Left ventricle myocardium superior (tissue), 1 donor: Measurements from ENCODE around the gene INTS15. TPM values are rescaled to one million over a fixed set of nuclear protein-coding genes. Genes with fewer than 3 reads are reported as not detected.

Source experiments
- ATAC-seq: fragments of 200-7000 bp; cut with Tn5 transposase; one replicate; pipeline ENCODE4 v1.9.1; 2020; ENCODE audit warnings: mild to moderate bottlenecking, moderate library complexity
- DNase-seq: peaks from one replicate; pipeline ENCODE4 v3.0.0-alpha.2; 2020
- intact Hi-C: fragments of 100-400 bp; cut with micrococcal nuclease; formaldehyde crosslinking; loops from one replicate; pipeline ENCODE4 v1.11.0; 2022
- long read RNA-seq: library from polyadenylated mRNA; unstranded; transcript quantifications from one replicate; pipeline ENCODE4 v2.0.0, GENCODE V29; 2021
- total RNA-seq: library from RNA; stranded (reverse); fragmentation: NEBNext Ultra II Directional; extraction: Animal tissue kit (Norgen Biotek cat#: 25700); gene quantifications from one replicate; pipeline ENCODE4 v1.2.1, GENCODE V29; 2021
- donor health status: DM: no; HTN: yes; CAD: no; lungs with severe emphysema.

Gene INTS15
- 16.9 TPM for total RNA-seq
- long read RNA-seq, transcript C7orf26-201 (6 exons, 2,182 nt): major isoform, 9 of 16 reads
- long read RNA-seq, partial matches to known transcripts: 1 of 16 reads
- long read RNA-seq, other reads (novel, unspliced or antisense): 6 of 16 reads

DNA sequence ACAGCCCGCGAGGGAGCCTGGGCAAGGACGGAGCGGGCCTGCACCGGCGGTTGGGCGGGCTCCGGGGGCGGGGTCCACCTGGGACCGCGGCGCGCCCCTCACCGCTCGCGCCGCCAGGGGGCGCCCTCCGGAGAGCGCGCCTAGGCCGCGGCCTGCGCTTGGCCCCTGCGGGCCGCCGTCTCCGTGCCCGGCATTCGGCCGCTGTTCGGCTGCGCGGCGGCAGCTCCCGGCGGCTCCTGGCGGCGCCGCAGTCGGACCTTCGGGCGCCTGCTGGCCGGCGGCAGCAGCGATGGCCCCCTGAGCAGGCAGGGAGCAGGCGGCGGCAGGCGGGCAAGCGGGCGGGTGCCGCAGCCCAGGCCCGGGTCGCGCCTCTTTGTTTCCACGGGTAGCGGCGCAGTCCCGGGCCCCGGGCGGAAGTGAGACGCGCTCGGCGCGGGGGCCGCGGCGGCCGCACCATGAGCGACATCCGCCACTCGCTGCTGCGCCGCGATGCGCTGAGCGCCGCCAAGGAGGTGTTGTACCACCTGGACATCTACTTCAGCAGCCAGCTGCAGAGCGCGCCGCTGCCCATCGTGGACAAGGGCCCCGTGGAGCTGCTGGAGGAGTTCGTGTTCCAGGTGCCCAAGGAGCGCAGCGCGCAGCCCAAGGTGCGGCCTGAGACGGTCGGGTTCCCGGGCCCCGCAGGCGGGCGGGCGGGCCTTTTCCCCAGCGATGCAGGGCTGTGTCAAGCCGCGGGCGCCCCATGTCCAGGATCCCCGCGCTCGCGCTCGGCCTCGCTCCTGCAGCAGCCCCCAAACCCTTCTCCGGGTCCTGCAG lies at the start of gene INTS15:
Gene INTS15, plus strand, starts transcription at position 193 of the 816 bp plus-strand sequence. Its CDS starts 263 bp downstream, at position 456.
- ATAC-seq (peak; percentile 96), DNase-seq (peak; percentile 90)
- intact Hi-C loops: no loop called here

GRCh38 chr7:6542368-6542767 lies 47.5 kb upstream of the INTS15 start:
- DNase-seq: no peak
- intact Hi-C loops: no loop called here
- no peak for ATAC-seq

DNA sequence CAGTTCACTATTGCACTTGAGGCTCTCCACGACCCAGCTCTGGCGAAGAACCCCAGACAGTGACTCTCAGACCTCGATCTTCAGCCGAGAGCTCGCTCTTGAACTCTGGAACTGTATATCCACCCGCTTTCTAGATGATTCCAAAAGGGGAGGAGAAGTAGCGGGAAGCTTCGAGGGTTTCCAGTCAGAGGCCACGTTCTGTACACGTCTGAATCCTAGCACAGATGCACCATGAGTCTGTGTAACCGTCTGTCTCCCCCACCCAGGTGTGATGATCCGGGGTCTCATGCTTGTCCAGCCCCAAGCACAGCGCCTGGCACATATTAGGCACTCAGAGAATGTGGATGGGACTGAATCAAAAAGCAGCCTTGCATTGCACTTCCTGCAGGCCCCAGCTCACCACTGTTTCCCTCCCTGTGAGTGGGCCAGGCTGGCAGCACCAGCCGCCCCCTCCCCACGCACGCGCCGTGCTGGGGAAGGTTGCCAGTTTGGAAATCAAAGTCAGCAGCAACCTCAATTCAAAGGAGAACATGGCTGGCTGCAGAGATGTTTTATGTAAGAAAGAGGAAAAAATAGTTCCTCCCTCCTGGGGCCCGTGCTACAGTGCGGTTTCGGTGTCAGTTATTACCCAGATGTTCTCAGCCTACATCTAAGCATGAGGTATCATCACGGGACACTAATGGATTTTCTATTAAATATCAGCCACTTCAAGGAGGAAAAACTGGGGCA lies 44.3 kb upstream of the INTS15 start:
- DNase-seq: no peak
- intact Hi-C loops: no loop called here
- ATAC-seq: no peak

DNA sequence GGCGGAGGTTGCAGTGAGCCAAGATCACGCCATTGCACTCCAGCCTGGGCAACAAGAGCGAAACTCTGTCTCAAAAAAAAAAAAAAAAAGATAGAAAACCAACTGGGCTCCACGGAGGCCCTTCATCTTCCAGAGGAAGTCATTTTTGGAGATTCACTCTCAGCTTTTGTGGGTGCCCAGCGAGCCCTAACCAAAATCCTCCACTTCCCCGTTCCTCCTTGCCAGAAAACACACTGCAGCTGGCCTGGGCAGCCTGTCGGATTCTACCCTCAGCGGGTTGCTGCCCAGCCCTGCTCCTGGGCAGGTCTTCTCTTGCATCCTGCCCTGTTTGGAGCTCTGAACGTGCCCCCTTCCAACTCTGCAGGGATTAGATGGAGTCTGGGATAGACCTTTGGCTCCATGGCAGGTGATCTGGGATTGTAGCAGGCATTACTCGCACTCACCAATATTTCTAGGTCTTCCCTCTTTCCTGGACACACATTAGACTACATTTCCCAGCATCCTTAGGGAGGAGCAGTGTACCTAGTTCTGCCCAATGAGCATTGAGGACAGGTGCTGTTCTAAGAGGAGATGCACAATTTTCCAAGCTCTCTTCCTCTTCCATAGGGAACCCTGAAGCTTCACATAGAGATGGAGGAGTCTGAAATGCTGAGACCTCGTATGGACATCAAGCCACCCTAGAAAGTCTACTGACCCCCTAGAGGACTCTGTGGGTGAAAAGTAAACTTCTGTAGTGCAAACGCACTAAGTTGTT lies 43.1 kb upstream of the INTS15 start:
- DNase-seq (no peak), ATAC-seq (no peak)
- intact Hi-C loops: no loop called here

DNA sequence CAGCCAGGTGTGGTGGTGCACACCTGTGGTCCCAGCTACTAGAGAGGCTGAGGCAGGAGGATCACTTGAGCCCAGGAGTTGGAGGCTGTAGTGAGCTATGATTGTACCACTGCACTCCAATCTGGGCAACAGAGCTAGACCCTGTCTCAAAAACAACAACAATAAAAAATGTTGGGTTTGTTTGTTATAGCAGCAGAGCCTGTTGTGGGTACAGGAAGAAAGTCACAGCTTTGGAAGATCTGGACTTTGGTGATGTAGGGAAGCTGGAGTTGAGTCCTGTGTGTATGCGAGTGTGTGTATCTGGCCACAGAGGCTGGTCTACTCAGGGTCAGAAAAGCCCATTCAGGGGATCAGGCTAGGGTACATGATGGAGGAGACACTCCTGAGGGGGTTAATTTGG lies 42.4 kb upstream of the INTS15 start:
- ATAC-seq: no peak
- no peak for DNase-seq
- intact Hi-C loops: no loop called here

GRCh38 chr7:6551016-6551511 lies 38.8 kb upstream of the INTS15 start, which contains the start of gene GRID2IP:
Gene GRID2IP, minus strand, starts transcription at chr7:6551461. Its CDS starts 25 bp downstream, at chr7:6551436.
- DNase-seq (no peak), ATAC-seq (no peak)
- intact Hi-C loops: no loop called here

DNA sequence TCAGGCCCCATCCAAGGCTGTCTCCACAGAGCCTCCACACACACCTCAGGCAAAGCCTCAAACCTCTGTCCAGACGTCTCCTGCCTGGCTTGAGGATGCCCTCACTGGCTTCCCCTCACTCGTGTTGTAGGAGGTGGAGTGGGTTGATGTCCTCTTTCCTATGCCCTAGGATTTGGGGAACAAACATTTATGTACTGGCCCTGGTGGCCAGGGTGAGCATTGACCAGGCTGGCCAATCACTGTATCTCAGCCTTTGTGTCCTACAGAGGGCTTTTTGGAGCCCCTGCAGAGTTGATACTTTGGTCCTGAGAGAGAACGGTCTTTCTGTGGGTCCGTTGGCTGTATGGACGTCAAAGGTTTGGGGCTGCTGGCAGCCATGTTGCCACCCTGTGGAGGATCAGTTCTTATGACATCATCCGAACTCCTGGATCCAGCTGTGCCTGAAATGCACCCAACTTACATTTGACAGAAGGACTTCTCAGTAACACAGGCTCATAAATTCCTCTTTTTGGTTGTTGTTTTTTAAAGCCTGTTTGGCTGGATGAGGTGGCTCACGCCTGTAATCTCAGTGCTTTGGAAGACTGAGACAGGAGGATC lies 36.3 kb upstream of the INTS15 start:
- no peak for ATAC-seq
- intact Hi-C loops: no loop called here
- no peak for DNase-seq

DNA sequence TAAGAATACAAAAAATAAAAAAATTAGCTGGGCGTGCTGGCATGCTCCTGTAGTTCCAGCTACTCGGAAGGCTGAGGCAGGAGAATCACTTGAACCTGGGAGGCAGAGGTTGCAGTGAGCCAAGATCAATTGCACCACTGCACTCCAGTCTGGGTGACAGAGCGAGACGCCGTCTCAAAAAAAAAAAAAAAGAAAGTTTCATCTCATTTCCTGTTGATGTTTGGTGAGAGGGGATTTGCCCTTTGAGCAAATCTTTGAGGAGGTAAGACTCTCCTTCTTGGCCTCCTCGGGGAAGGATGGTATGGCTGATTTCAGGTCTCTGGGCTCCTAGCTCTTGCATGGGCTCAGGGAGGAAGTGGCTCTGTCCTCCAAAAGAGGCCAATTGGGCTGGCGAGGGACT lies 35.0 kb upstream of the INTS15 start:
- DNase-seq: no peak
- ATAC-seq: no peak
- intact Hi-C loops: no loop called here

- ATAC-seq: no peak
- intact Hi-C loops: no loop called here
- no peak for DNase-seq
Observed at GRCh38 chr7:6556196-6556595, 33.6 kb upstream of the INTS15 start.

DNA sequence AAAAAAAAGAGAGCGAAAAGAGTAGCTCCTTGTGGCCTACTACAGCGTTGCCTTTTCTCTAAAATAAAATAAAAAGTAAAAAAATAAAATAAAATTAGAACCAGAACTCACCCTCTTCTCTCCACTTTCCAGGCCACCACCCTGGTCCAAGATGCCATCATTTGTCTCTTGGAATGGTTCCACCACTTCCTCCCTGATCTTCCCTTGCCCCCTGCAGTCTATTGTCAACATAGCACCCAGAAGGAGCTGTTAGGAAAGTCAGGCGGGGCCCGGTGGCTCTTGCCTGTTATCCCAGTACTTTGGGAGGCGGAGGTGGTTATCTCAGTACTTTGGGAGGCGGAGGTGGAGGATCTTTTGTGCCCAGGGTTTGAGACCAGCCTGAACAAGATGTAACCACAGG lies 31.0 kb upstream of the INTS15 start:
- ATAC-seq (no peak), DNase-seq (no peak)
- intact Hi-C loops: no loop called here

- intact Hi-C loops: no loop called here
- no peak for ATAC-seq
- DNase-seq: no peak
Observed at GRCh38 chr7:6559896-6560295, 29.9 kb upstream of the INTS15 start.

GRCh38 chr7:6562106-6562505 lies 27.7 kb upstream of the INTS15 start:
- DNase-seq: no peak
- no peak for ATAC-seq
- intact Hi-C loops: no loop called here

GRCh38 chr7:6563936-6564770 lies 25.7 kb upstream of the INTS15 start:
- ATAC-seq: no peak
- DNase-seq: no peak
- intact Hi-C loops: no loop called here

DNA sequence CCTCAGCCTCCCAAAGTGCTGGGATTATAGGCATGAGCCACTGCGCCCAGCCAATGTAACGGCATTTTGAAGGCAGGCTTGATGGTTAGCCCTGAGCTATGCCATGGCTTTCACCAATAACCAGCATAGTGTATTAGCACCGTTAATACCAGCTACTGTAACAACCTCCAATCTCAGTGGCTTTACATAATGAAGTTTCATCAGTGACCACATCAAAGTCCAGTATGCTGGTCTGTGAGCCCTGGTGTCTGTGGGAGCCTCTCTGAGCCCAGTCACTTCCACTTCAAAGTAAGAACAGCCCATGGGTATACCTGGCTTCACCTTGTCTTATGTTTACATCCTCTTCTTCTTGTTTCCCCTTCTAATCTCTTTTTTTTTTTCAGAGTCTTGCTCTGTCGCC lies 24.2 kb upstream of the INTS15 start:
- ATAC-seq (no peak), DNase-seq (no peak)
- intact Hi-C loops: no loop called here

DNA sequence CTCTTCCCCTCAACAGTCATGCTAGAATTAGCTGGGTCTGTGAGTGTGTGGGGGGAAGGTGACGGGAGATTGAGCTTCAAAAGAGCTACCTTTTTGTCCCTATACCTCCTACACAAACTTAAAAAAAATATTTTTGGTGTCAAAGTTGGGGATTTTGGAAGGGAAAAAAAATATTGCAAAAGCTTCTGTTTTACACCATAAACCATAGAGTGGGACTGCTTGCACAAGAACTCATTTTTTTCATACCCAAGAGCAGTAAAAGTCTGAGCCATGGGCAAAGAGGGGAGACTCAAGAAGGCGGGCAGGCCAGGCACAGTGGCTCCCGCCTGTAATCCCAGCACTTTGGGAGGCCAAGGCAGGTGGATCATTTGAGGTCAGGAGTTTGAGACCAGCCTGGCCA lies 21.9 kb upstream of the INTS15 start:
- no peak for ATAC-seq
- no peak for DNase-seq
- intact Hi-C loops: no loop called here

GRCh38 chr7:6571160-6571779 lies 18.6 kb upstream of the INTS15 start:
- no peak for ATAC-seq

GRCh38 chr7:6575281-6576023 lies 14.4 kb upstream of the INTS15 start:
- ATAC-seq (no peak), DNase-seq (no peak)
- intact Hi-C loops: no loop called here

More at GRCh38 chr7:6571160-6571779, 18.6 kb upstream of the INTS15 start:
- DNase-seq: no peak
- intact Hi-C loops: no loop called here
